K562 (cell line): ENCODE measurements around the gene SNTG2. TPM values are rescaled to one million over a fixed set of nuclear protein-coding genes. Genes with fewer than 3 reads are reported as not detected.

Source experiments
- ATAC-seq: fragments of 200-7000 bp; cut with Tn5 transposase; 3 replicates; pipeline ENCODE4 v1.9.1; 2020; ENCODE audit warnings: moderate library complexity
- BruUV-seq: library from RNA; stranded (reverse); fragments of 400-500 nt; replicated peaks from 2 replicates; lab custom pipeline; 2021; lab: Mats Ljungman, UMichigan
- CTCF ChIA-PET: fragments of 300-600 bp; formaldehyde crosslinking; extraction: SDS; loops from one replicate; lab custom pipeline; 2021; ENCODE audit warnings: low intra/inter-chr PET ratio; lab: Yijun Ruan, JAX
- POLR2A ChIA-PET: fragments of 300-600, 350-650 bp; sonication (Branson Sonifier 250); formaldehyde crosslinking; extraction: SDS; loops from one replicate; lab custom pipeline; 2021; ENCODE audit warnings: antibody characterized with exemption, inconsistent platforms; lab: Yijun Ruan, JAX
- DNase-seq, 4 experiments: peaks; one replicate each; pipeline versions ENCODE4 v3.0.0 to v3.0.0-alpha.2; 2011 to 2018; ENCODE audit warnings: low spot score in 3 of 4, mixed read lengths in 3 of 4; ENCODE audit errors: extremely low read depth in 1 of 4
- FAIRE-seq: peaks from 2 replicates; lab custom pipeline; 2011; peaks lifted over from hg19 to GRCh38; lab: Jason Lieb, UNC
- H2AFZ ChIP-seq: 2 replicates; pipeline ENCODE4 v1.6.0; 2011; ENCODE audit warnings: low read depth, low read length, control low read depth, inconsistent platforms
- H3K27ac ChIP-seq: fragments of 200-600 bp; 3 replicates; pipeline ENCODE4 v1.8.0; 2011; ENCODE audit warnings: low read depth, mild to moderate bottlenecking, control low read depth, inconsistent platforms, low read length, moderate library complexity, mixed read lengths; ENCODE audit errors: extremely low read depth
- H3K27me3 ChIP-seq, 2 experiments: fragments of 300-600 bp in 1 of 2; 2 replicates in 1 of 2; 3 replicates in 1 of 2; pipeline versions ENCODE4 v1.6.0 to v1.8.0; 2011; ENCODE audit warnings: inconsistent platforms in 2 of 2, low read length in 2 of 2, mild to moderate bottlenecking in 1 of 2, mixed read lengths in 1 of 2, moderate library complexity in 1 of 2; ENCODE audit not compliant: control insufficient read depth in 2 of 2, insufficient read depth in 2 of 2
- H3K36me3 ChIP-seq: fragments of 300-600 bp; 3 replicates; pipeline ENCODE4 v1.8.0; 2011; ENCODE audit warnings: mild to moderate bottlenecking, low read length, inconsistent platforms; ENCODE audit not compliant: control insufficient read depth, insufficient read depth
- H3K4me1 ChIP-seq, 2 experiments: fragments of 200-600 bp in 1 of 2; replicated peaks in 1 of 2; 2 replicates in 1 of 2; 3 replicates in 1 of 2; pipeline versions ENCODE4 v1.5.1 to v1.8.0; 2011; ENCODE audit warnings: inconsistent platforms in 2 of 2, low read length in 2 of 2, mild to moderate bottlenecking in 1 of 2, mixed read lengths in 1 of 2, moderate library complexity in 1 of 2; ENCODE audit not compliant: control insufficient read depth in 2 of 2, insufficient read depth in 2 of 2
- H3K4me2 ChIP-seq: 2 replicates; pipeline ENCODE4 v1.6.1; 2011; ENCODE audit warnings: low read length, control low read depth, inconsistent platforms, mixed read lengths; ENCODE audit not compliant: insufficient read depth
- H3K4me3 ChIP-seq: fragments of 200-600 bp; sonication (generic), shearing (Covaris generic); 2 replicates; pipeline ENCODE4 v1.5.1; 2016; ENCODE audit warnings: control low read depth, inconsistent platforms
- H3K79me2 ChIP-seq: fragments of 200-600 bp; 3 replicates; pipeline ENCODE4 v1.8.0; 2011; ENCODE audit warnings: low read length, inconsistent platforms; ENCODE audit not compliant: control insufficient read depth, insufficient read depth
- H3K9ac ChIP-seq, 2 experiments: 2 replicates each; pipeline versions ENCODE4 v1.6.0 to v1.6.1; 2011; ENCODE audit warnings: low read depth in 2 of 2, low read length in 2 of 2, control low read depth in 1 of 2, inconsistent platforms in 1 of 2, mild to moderate bottlenecking in 1 of 2, mixed read lengths in 1 of 2; ENCODE audit not compliant: insufficient read depth in 1 of 2
- H3K9me1 ChIP-seq: one replicate; pipeline ENCODE4 v1.6.0; 2011; ENCODE audit warnings: inconsistent platforms, mild to moderate bottlenecking, low read length, moderate library complexity; ENCODE audit not compliant: control insufficient read depth, insufficient read depth
- H3K9me3 ChIP-seq: replicated peaks from 2 replicates; pipeline ENCODE4 v1.5.1; 2011; ENCODE audit warnings: low read depth, low read length, inconsistent platforms; ENCODE audit not compliant: control insufficient read depth, insufficient read depth
- H4K20me1 ChIP-seq: replicated peaks from 2 replicates; pipeline ENCODE4 v1.6.1; 2011; ENCODE audit warnings: low read length, inconsistent platforms, mixed read lengths; ENCODE audit not compliant: control insufficient read depth, insufficient read depth
- RBFOX2 ChIP-seq: fragments of 200-400 bp; formaldehyde crosslinking; IDR thresholded peaks from 2 replicates; pipeline ENCODE4 v1.6.1; 2017; ENCODE audit warnings: low read depth, mild to moderate bottlenecking, low read length, moderate library complexity
- ZNF407 ChIP-seq: fragments of 450-650 bp; IDR thresholded peaks from 2 replicates; pipeline ENCODE4 v1.6.1; 2016; ENCODE audit warnings: low read depth
- WGBS: fragments of 100-300 bp; shearing (Covaris generic); methylation state at CpG from one replicate; pipeline ENCODE4 v1.1.6; 2016; ENCODE audit warnings: low coverage, mixed read lengths; ENCODE audit not compliant: insufficient coverage; ENCODE audit errors: missing lambda C conversion rate; 5-methylcytosine and 5-hydroxymethylcytosine counted together
- in situ Hi-C: fragments of 300-500 bp; cut with MboI; formaldehyde crosslinking; loops from 4 replicates; pipeline ENCODE4 v1.15.0; 2018; ENCODE audit warnings: inconsistent platforms, mixed read lengths
- intact Hi-C: fragments of 100-400 bp; cut with micrococcal nuclease; formaldehyde crosslinking; loops from 2 replicates; pipeline ENCODE4 v1.14.2; 2022
- polyA plus RNA-seq, 8 experiments: library from polyadenylated mRNA; depleted of rRNA in 4 of 8; stranded (reverse) in 5 of 8; unstranded in 3 of 8; fragments of >200 nt; fragmentation: Nextera tagmentation in 2 of 8; fragmentation: Illumina TruSeq in 1 of 8; extraction: Ambion mirVana in 2 of 8; extraction: Trizol in 1 of 8; gene quantifications; 2 replicates each; pipeline versions ENCODE4 v1.2.1 to v1.2.3, GENCODE V29; 2011 to 2014; ENCODE audit warnings: inconsistent platforms in 1 of 8, missing spikeins in 1 of 8
- total RNA-seq, 7 experiments: library from RNA; depleted of rRNA in 6 of 7; stranded (reverse); fragments of >200 nt in 6 of 7; fragmentation: Illumina TruSeq in 2 of 7; extraction: Trizol in 2 of 7; gene quantifications; 2 replicates each; pipeline versions ENCODE4 v1.2.1 to v1.2.3, GENCODE V29; 2011 to 2021; ENCODE audit warnings: low replicate concordance in 1 of 7

The SNTG2 gene
- total and polyA plus RNA-seq, 9 of the 15 experiments (the other 6 are each of a cell fraction or from before 2014, with no cell fraction given), result not detected

DNA sequence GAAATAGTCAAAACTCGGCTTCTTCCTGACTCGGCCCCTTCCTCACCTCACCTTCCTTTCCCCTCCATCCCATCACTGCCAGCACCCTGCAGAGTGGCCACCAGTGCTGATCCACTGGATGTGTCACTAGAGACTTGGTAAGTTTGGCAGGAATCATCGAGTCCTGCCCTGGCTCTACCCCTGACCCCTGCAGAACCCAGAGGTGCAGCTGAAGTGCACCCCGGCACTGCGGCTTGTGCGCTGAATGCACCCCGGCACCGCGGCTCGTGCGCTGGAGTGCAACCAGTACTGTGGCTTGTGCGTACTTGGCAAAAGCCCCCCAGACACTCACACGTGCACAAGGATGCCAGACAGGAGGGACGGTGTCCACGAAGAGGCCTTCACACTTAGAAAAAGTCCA, 206.5 kb downstream of the SNTG2 start:
- Histone ChIP-seq H3K4me1 (no peaks in the 10 kb centered on the region), H3K9ac (no peak overlapping the region), H3K4me2 (no peak overlapping the region), H3K4me3 (no peak overlapping the region), H4K20me1 (no peaks in the 10 kb centered on the region; the same call in 1 of the 2 replicates), H3K9me3 (no peaks in the 10 kb centered on the region), H3K9me1 (no peaks in the 10 kb centered on the region), H3K27ac (no peak overlapping the region), H3K36me3 (no peaks in the 10 kb centered on the region), H3K27me3 (peaks cover 0 to 4% of the 10 kb centered on the region in 2 experiments; a peak in 1 of 5 replicates), H3K79me2 (no peaks in the 10 kb centered on the region), H2AFZ (no peak overlapping the region)
- ChIA-PET POLR2A (no interaction called here), CTCF (no interaction called here)
- intact Hi-C loops (no loop called here), in situ Hi-C loops (no loop called here)
- FAIRE-seq (no peak), ATAC-seq (no peak), DNase-seq (no peak)
- 1% methylated on average over 14 of the region's 15 CpGs for WGBS
- no TSS peak for BruUV-seq
- no peak for TF ChIP-seq RBFOX2
- no peak for TF ChIP-seq ZNF407
